ENCODE measurements around the gene SAMD4B.

DNA sequence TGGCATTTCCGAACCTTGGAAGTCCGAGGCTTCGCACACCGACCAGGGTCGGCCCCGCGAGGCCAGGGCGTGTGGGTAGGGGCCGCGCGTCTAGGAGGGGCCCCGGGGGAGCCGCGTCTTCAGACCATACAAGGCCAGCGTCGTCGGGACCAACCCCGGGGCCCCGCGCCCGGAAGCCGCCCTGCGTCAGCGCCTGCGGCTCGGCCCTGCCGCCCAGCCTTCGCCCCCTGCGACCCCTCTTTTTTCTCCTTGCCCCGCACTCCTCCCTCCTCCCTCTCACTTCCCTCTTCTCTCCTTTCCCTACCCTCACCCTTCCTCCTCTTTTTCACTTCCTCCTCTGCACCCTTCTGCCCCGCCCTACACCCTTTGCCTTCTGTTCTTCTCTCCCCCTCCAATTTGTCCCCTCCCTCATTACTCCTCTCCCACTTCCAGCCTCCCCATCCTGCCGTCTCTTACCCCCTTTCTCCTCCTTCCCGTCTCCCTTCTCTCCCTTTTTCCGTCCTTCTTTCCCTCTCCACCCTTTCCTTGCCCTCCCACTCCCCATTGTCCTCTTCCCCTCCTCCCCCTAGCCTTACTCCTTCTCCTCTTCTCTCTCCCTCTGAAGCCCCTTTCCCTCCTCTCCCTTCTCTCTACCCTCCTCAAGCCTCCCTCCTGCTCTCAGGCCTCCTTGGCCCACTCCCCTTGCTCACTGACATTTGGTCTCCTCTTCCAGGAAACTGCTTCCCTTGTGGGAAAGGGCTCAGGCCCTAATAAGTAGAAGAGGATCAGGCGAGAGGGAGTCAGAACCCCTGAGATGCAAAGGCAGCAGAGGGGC lies 68.0 kb downstream of the SAMD4B start:
- TF ChIP-seq, protein P1, sequence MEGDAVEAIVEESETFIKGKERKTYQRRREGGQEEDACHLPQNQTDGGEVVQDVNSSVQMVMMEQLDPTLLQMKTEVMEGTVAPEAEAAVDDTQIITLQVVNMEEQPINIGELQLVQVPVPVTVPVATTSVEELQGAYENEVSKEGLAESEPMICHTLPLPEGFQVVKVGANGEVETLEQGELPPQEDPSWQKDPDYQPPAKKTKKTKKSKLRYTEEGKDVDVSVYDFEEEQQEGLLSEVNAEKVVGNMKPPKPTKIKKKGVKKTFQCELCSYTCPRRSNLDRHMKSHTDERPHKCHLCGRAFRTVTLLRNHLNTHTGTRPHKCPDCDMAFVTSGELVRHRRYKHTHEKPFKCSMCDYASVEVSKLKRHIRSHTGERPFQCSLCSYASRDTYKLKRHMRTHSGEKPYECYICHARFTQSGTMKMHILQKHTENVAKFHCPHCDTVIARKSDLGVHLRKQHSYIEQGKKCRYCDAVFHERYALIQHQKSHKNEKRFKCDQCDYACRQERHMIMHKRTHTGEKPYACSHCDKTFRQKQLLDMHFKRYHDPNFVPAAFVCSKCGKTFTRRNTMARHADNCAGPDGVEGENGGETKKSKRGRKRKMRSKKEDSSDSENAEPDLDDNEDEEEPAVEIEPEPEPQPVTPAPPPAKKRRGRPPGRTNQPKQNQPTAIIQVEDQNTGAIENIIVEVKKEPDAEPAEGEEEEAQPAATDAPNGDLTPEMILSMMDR (conservative IDR thresholded peaks at IDR 0.05) = no peak
- TF ChIP-seq EZH2 (IDR thresholded peaks at IDR 0.05; ENCODE audit: low read depth) = no peak
